ENCODE data around the gene HM13.

The HM13 gene

DNA sequence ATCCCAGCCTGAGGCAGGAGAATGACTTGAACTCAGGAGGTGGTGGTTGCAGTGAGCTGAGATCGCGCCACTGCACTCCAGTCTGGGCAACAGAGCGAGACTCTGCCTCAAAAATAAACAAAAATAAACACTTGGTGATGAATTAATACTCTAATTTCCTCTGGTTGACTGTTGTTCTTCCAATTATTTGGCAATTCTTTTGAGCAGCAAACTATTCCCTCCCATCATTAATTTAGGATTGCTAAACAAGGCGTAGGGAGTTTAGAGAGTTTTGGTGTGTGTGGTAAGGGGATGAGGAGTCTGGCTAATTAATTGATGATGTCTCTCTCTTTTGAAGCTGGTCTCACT is 88.2 kb downstream of the HM13 start:
- TF ChIP-seq, protein P1, sequence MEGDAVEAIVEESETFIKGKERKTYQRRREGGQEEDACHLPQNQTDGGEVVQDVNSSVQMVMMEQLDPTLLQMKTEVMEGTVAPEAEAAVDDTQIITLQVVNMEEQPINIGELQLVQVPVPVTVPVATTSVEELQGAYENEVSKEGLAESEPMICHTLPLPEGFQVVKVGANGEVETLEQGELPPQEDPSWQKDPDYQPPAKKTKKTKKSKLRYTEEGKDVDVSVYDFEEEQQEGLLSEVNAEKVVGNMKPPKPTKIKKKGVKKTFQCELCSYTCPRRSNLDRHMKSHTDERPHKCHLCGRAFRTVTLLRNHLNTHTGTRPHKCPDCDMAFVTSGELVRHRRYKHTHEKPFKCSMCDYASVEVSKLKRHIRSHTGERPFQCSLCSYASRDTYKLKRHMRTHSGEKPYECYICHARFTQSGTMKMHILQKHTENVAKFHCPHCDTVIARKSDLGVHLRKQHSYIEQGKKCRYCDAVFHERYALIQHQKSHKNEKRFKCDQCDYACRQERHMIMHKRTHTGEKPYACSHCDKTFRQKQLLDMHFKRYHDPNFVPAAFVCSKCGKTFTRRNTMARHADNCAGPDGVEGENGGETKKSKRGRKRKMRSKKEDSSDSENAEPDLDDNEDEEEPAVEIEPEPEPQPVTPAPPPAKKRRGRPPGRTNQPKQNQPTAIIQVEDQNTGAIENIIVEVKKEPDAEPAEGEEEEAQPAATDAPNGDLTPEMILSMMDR (IDR thresholded peaks at IDR 0.05), result no peak
- Histone ChIP-seq H3K36me3 (peaks cover 0 to 16% (median 0%) of the 10 kb centered on the region in 3 donors), H3K27me3 (no peaks in the 10 kb centered on the region), H3K9me3 (no peaks in the 10 kb centered on the region), H3K4me3 (no peak overlapping the region), H3K4me1 (peaks cover 0 to 27% (median 13%) of the 10 kb centered on the region in 4 donors), H3K27ac (peak overlapping the region; percentile 46 to 94)
- intact Hi-C loops (cut with DNase I; ENCODE audit: low total_unique reads), result no loop called here
- no peak for DNase-seq

DNA sequence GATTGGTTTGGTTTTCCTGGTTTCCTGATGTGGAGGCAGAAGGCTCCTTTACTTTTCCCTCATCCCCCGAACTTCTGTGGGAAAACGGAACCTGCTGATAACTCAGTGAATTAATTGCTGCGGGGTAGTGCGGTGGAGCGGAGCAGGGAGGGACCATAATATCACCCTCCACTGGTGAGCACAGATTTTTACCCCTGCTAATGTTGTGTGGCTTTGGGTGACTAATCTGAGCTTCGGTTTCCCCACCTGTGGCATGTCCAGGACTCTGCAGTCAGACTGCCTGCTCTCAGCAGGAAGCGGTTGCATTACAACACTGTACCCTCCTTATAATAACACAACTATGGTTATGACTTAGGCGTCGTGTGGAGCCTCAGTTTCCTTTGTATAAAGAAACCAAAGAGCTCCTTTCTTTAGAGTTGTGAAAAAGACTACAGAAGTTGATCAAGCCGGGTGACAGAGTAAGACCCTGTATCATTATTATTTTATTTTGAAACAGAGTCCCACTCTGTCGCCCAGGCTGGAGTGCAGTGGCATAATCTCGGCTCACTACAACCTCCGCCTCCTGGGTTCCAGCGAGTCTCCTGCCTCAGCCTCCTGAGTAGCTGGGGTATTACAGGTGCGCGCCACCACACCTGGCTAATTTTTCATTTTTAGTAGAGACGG is 88.7 kb downstream of the HM13 start:
- peaks cover 0 to 16% (median 0%) of the 10 kb centered on the region in 3 donors for H3K36me3 ChIP-seq
- TF ChIP-seq, protein P1 (IDR thresholded peaks at IDR 0.05), result no peak
- no peaks in the 10 kb centered on the region for H3K27me3 ChIP-seq
- DNase-seq, result no peak
- H3K9me3 ChIP-seq, result no peaks in the 10 kb centered on the region
- intact Hi-C loops (cut with DNase I; ENCODE audit: low total_unique reads), result no loop called here
- peak overlapping the region; percentile 46 to 94 for H3K27ac ChIP-seq
- H3K4me1 ChIP-seq, result peaks cover 0 to 31% (median 17%) of the 10 kb centered on the region in 4 donors
- H3K4me3 ChIP-seq, result no peak overlapping the region

DNA sequence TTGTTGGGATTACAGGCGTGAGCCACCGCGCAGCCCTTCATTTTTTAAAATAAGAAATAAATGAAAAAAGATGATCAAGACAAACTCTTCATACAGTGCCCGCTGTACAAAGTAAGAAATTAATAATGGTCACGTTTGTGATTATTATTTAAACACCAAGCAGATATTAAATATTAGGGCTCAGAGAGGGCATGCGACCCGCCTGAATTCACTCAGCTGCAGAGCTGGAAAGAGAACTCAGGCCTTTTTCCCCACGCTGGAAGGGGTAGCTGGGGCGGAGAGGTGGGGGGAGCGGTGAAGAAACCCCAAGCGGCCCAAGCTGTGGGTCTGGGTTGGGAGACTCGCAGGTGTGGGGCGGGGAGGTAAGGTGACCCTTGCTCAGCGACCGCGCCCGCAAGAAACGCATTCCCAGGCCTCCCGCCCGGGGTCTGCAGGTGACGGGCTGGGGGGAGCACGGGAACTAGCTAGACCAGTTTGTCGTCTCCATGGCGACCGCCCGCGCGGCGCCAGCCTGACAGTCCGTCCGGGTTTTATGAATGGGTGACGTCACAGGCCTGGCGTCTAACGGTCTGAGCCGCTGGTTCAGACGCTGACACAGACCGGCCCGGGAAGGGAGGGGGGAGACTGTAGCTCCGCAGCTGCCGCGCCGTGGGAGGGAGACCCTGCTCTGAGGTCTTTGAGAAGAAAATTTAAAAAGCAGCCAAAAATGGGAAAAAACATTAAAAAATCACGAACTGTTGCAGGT is 89.8 kb downstream of the HM13 start:
- Histone ChIP-seq H3K27me3 (no peaks in the 10 kb centered on the region), H3K4me3 (peak overlapping the region; percentile 68 to 83), H3K36me3 (peaks cover 0 to 16% (median 0%) of the 10 kb centered on the region in 3 donors), H3K27ac (peak overlapping the region; percentile 90 to 94), H3K9me3 (no peaks in the 10 kb centered on the region), H3K4me1 (peaks cover 0 to 42% (median 28%) of the 10 kb centered on the region in 4 donors)
- DNase-seq, result peak; percentile 97 to 99
- TF ChIP-seq, protein P1 (IDR thresholded peaks at IDR 0.05), result no peak
- intact Hi-C loops (cut with DNase I; ENCODE audit: low total_unique reads), result loop anchor here (2.0 kb wide), 1 partner anchor 31 kb away; no protein-coding TSS in a partner anchor

DNA sequence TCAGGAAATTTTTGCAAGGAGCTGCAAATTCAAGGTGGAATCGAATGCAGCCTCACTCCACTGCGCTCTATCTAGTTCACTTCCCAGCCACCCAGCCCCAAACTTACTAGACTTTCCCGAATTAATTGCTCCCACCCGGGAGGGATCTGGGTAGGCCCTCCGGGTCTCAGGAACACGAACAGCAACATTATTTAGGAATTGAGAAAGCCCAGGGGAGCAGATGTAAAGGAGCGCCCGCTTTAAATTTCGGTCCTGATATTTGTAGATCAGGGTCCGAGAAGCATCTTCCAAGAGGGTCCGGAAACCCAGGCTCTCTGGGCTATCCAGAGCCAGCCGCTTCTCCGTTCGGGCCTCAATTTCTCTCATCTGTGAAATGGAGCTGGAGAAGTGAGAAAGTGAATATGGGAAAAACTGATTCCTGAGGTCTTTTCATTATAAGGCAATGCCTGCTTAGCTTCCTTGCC is 90.4 kb downstream of the HM13 start:
- no peaks in the 10 kb centered on the region for H3K27me3 ChIP-seq

More for the DNA sequence above, 90.4 kb downstream of the HM13 start:
- peak overlapping the region; percentile 90 to 94 for H3K27ac ChIP-seq
- intact Hi-C loops (cut with DNase I; ENCODE audit: low total_unique reads), result loop anchor here (2.0 kb wide), 1 partner anchor 32 kb away; no protein-coding TSS in a partner anchor
- H3K9me3 ChIP-seq, result no peaks in the 10 kb centered on the region
- peaks cover 0 to 46% (median 30%) of the 10 kb centered on the region in 4 donors for H3K4me1 ChIP-seq
- peak overlapping the region; percentile 68 to 83 for H3K4me3 ChIP-seq
- DNase-seq, result no peak
- H3K36me3 ChIP-seq, result peaks cover 0 to 16% (median 0%) of the 10 kb centered on the region in 3 donors
- TF ChIP-seq, protein P1 (IDR thresholded peaks at IDR 0.05), result no peak

Measured in tibial artery (tissue), 4 donors.